Transverse colon (tissue), 4 donors: ENCODE data around the gene ISG20. TPM values are rescaled to one million over a fixed set of nuclear protein-coding genes. Genes with fewer than 3 reads are reported as not detected.

Experiments used
- DNase-seq: peaks from one replicate; pipeline ENCODE4 v3.0.0-alpha.2; 2019
- H3K27ac ChIP-seq, 4 donors: fragments of 200-600 bp; sonication (generic); 2 replicates each; pipeline ENCODE4 v1.5.1; 2016 to 2018; ENCODE audit warnings: inconsistent platforms in 4 of 4
- H3K27me3 ChIP-seq: fragments of 200-600 bp; sonication (generic); 2 replicates; pipeline ENCODE4 v1.5.1; 2017; ENCODE audit warnings: inconsistent platforms
- H3K36me3 ChIP-seq, 4 donors: fragments of 200-600 bp; sonication (generic); 2 replicates each; pipeline ENCODE4 v1.5.1; 2017 to 2019; ENCODE audit warnings: inconsistent platforms in 4 of 4
- H3K4me1 ChIP-seq, 4 donors: fragments of 200-600 bp; sonication (generic); 2 replicates each; pipeline ENCODE4 v1.5.1; 2017 to 2020; ENCODE audit warnings: inconsistent platforms in 4 of 4
- H3K4me3 ChIP-seq, 4 donors: fragments of 200-600 bp; sonication (generic); 1 replicate in 1 of 4; 2 replicates in 3 of 4; pipeline versions ENCODE4 v1.5.1 to v1.6.1; 2017 to 2019; ENCODE audit warnings: inconsistent platforms in 4 of 4
- H3K9me3 ChIP-seq, 2 donors: fragments of 200-600 bp; sonication (generic); 2 replicates each; pipeline ENCODE4 v1.5.1; 2017 to 2019; ENCODE audit warnings: inconsistent platforms in 2 of 2
- CTCF ChIP-seq, 5 experiments: fragments of 200-600 bp in 3 of 5; fragments of 450-650 bp in 2 of 5; sonication (generic) in 3 of 5; IDR thresholded peaks; 1 replicate in 2 of 5; 2 replicates in 3 of 5; pipeline ENCODE4 v1.5.1; 2016 to 2017; ENCODE audit warnings: antibody characterized with exemption in 5 of 5, inconsistent platforms in 3 of 5, mild to moderate bottlenecking in 2 of 5, moderate library complexity in 1 of 5
- EP300 ChIP-seq: sonication (generic); formaldehyde crosslinking; IDR thresholded peaks from one replicate; pipeline ENCODE4 v1.6.1; 2017; ENCODE audit warnings: antibody characterized with exemption, low read depth
- POLR2A ChIP-seq: fragments of 450-650 bp; IDR thresholded peaks from one replicate; pipeline ENCODE4 v1.6.1; 2016; ENCODE audit warnings: antibody characterized with exemption, mild to moderate bottlenecking, moderate library complexity
- POLR2AphosphoS5 ChIP-seq, 3 donors: sonication (generic); formaldehyde crosslinking; IDR thresholded peaks; one replicate each; pipeline ENCODE4 v1.6.1; 2016; ENCODE audit warnings: antibody characterized with exemption in 3 of 3
- WGBS, 2 donors: methylation state at CpG; one replicate each; pipeline ENCODE4 v1.1.5; 2018; ENCODE audit warnings: low coverage in 1 of 2; 5-methylcytosine and 5-hydroxymethylcytosine counted together
- in situ Hi-C, 4 donors: fragments of 200-750 bp; cut with MboI; loops; one replicate each; pipeline versions ENCODE4 v1.15.0 to v1.15.1; 2017; ENCODE audit warnings: low sequenced_read_pairs in 3 of 4, low pct_ligation_motif_present in 1 of 4, low pct_unique_long_range_greater_than_20kb in 1 of 4
- intact Hi-C: fragments of 100-400 bp; cut with DNase I; formaldehyde crosslinking; loops from one replicate; pipeline ENCODE4 v1.15.1; 2023; ENCODE audit warnings: low total_unique reads
- total RNA-seq, 4 donors: library from RNA; depleted of rRNA; stranded (reverse); fragments of >200 nt; gene quantifications; one replicate each; pipeline ENCODE4 v1.1.0, GENCODE V29; 2016

ISG20 gene
- total RNA-seq, 4 donors from 2014 or later = 18.7 to 51.9 (median 38.6) TPM

- TF ChIP-seq CTCF (IDR thresholded peaks at IDR 0.05) = no peak
- TF ChIP-seq EP300 = no peak
- no peak for TF ChIP-seq POLR2AphosphoS5 (IDR thresholded peaks at IDR 0.05)
- no peak for TF ChIP-seq POLR2A
- no peak for DNase-seq
- 95% methylated on average over 14 of the region's 14 CpGs for whole genome bisulfite sequencing, 2 donors
- no peak overlapping the region for H3K4me3 ChIP-seq
- peaks cover 12 to 39% (median 26%) of the 10 kb centered on the region in 4 donors for H3K4me1 ChIP-seq
- intact Hi-C loops (no loop called here), in situ Hi-C loops (no loop called here)
- no peaks in the 10 kb centered on the region for H3K9me3 ChIP-seq
- H3K27me3 ChIP-seq = no peaks in the 10 kb centered on the region
- H3K36me3 ChIP-seq = no peaks in the 10 kb centered on the region
- H3K27ac ChIP-seq = no peak overlapping the region
These were observed 6.6 kb downstream of the ISG20 start for GRCh38 chr15:88645171-88646087.

GRCh38 chr15:88646088-88646405 lies 7.2 kb downstream of the ISG20 start:
- intact Hi-C loops = no loop called here
- Histone ChIP-seq H3K9me3 (no peaks in the 10 kb centered on the region), H3K4me3 (no peak overlapping the region), H3K36me3 (no peaks in the 10 kb centered on the region), H3K4me1 (peaks cover 12 to 33% (median 22%) of the 10 kb centered on the region in 4 donors), H3K27me3 (no peaks in the 10 kb centered on the region), H3K27ac (no peak overlapping the region)
- 88% methylated on average over 1 of the region's 1 CpG; no CpG with 5 or more reads in 1 of the 2 donors for WGBS, 2 donors
- in situ Hi-C loops = no loop called here
- no peak for TF ChIP-seq POLR2A
- TF ChIP-seq POLR2AphosphoS5 (IDR thresholded peaks at IDR 0.05) = no peak
- TF ChIP-seq EP300 = no peak
- no peak for TF ChIP-seq CTCF (IDR thresholded peaks at IDR 0.05)
- no peak for DNase-seq

GRCh38 chr15:88646951-88647350 lies 8.1 kb downstream of the ISG20 start:
- TF ChIP-seq POLR2AphosphoS5 (IDR thresholded peaks at IDR 0.05) = no peak
- no peak for TF ChIP-seq EP300
- no peak for TF ChIP-seq POLR2A
- TF ChIP-seq CTCF (IDR thresholded peaks at IDR 0.05) = no peak
- WGBS, 2 donors = 97% methylated on average over 5 of the region's 5 CpGs; no CpG with 5 or more reads in 1 of the 2 donors
- H3K27ac ChIP-seq = no peak overlapping the region
- H3K4me3 ChIP-seq = no peak overlapping the region
- H3K36me3 ChIP-seq = no peaks in the 10 kb centered on the region
- H3K9me3 ChIP-seq = no peaks in the 10 kb centered on the region
- peaks cover 12 to 32% (median 20%) of the 10 kb centered on the region in 4 donors for H3K4me1 ChIP-seq
- intact Hi-C loops (no loop called here), in situ Hi-C loops (no loop called here)
- no peak for DNase-seq
- H3K27me3 ChIP-seq = no peaks in the 10 kb centered on the region

GRCh38 chr15:88647351-88648105 lies 8.7 kb downstream of the ISG20 start:
- Histone ChIP-seq H3K36me3 (no peaks in the 10 kb centered on the region), H3K9me3 (no peaks in the 10 kb centered on the region), H3K27me3 (no peaks in the 10 kb centered on the region), H3K27ac (no peak overlapping the region), H3K4me1 (peaks cover 12 to 32% (median 20%) of the 10 kb centered on the region in 4 donors), H3K4me3 (no peak overlapping the region)
- TF ChIP-seq CTCF (IDR thresholded peaks at IDR 0.05) (no peak), POLR2A (no peak)
- 50 to 70% methylated on average over 4 to 11 of the region's 11 CpGs for WGBS, 2 donors
- peak; percentile 50 for DNase-seq
- intact Hi-C loops = no loop called here
- in situ Hi-C loops = no loop called here
